PC-3 (cell line): ENCODE results near the gene RAB14. TPM values are rescaled to one million over a fixed set of nuclear protein-coding genes. Genes with fewer than 3 reads are reported as not detected.

Experiments
- ATAC-seq: fragments of 200-7000 bp; cut with Tn5 transposase; 2 replicates; pipeline ENCODE4 v1.9.1; 2020; ENCODE audit warnings: mild to moderate bottlenecking, moderate library complexity
- BruUV-seq: library from RNA; stranded (reverse); fragments of 400-500 nt; replicated peaks from 2 replicates; lab custom pipeline; 2021; lab: Mats Ljungman, UMichigan
- CTCF ChIA-PET: fragments of 300-600 bp; sonication (Branson Sonifier 250); formaldehyde crosslinking; loops from one replicate; lab custom pipeline; 2022; ENCODE audit warnings: antibody characterized with exemption; lab: Charles Lee
- POLR2A ChIA-PET: fragments of 300-600 bp; sonication (Branson Sonifier 250); formaldehyde crosslinking; loops from one replicate; lab custom pipeline; 2022; ENCODE audit warnings: antibody characterized with exemption; ENCODE audit not compliant: unreplicated experiment; lab: Charles Lee
- DNase-seq: peaks from one replicate; pipeline ENCODE4 v3.0.0-alpha.2; 2015
- H2AFZ ChIP-seq: fragments of 300-600 bp; sonication (generic); 2 replicates; pipeline ENCODE4 v1.6.0; 2016; ENCODE audit warnings: antibody characterized with exemption, low read length
- H3F3A ChIP-seq: fragments of 300-600 bp; sonication (generic); one replicate; pipeline ENCODE4 v1.6.0; 2017; ENCODE audit warnings: antibody characterized with exemption, low read length, control low read depth, mild to moderate bottlenecking; ENCODE audit not compliant: unreplicated experiment
- H3K27ac ChIP-seq: fragments of 300-600 bp; sonication (generic); 2 replicates; pipeline ENCODE4 v1.5.1; 2016; ENCODE audit warnings: mild to moderate bottlenecking, low read length
- H3K27me3 ChIP-seq: fragments of 300-600 bp; sonication (generic); 2 replicates; pipeline ENCODE4 v1.6.1; 2016; ENCODE audit warnings: low read length, mixed read lengths
- H3K36me3 ChIP-seq: fragments of 300-600 bp; sonication (generic); 2 replicates; pipeline ENCODE4 v1.6.1; 2016; ENCODE audit warnings: low read depth, mixed run types, low read length, mixed read lengths
- H3K4me1 ChIP-seq: fragments of 300-600 bp; sonication (generic); 2 replicates; pipeline ENCODE4 v1.5.1; 2016; ENCODE audit warnings: low read length; ENCODE audit not compliant: insufficient read depth
- H3K4me2 ChIP-seq: fragments of 300-600 bp; sonication (generic); 2 replicates; pipeline ENCODE4 v1.6.0; 2016; ENCODE audit warnings: low read length
- H3K4me3 ChIP-seq: fragments of 300-600 bp; sonication (generic); 2 replicates; pipeline ENCODE4 v1.5.1; 2016; ENCODE audit warnings: mild to moderate bottlenecking, low read length, mixed read lengths
- H3K79me2 ChIP-seq: fragments of 300-600 bp; sonication (generic); 2 replicates; pipeline ENCODE4 v1.6.1; 2017; ENCODE audit warnings: low read length, mixed read lengths
- H3K9ac ChIP-seq: fragments of 300-600 bp; sonication (generic); 2 replicates; pipeline ENCODE4 v1.6.0; 2016; ENCODE audit warnings: mild to moderate bottlenecking, low read length
- H3K9me2 ChIP-seq: fragments of 300-600 bp; sonication (generic); replicated peaks from 2 replicates; pipeline ENCODE4 v1.6.1; 2016; ENCODE audit warnings: mixed run types, low read length, mixed read lengths
- H3K9me3 ChIP-seq: fragments of 300-600 bp; sonication (generic); 2 replicates; pipeline ENCODE4 v1.6.1; 2016; ENCODE audit warnings: low read length, mixed read lengths
- H4K20me1 ChIP-seq: fragments of 300-600 bp; sonication (generic); 2 replicates; pipeline ENCODE4 v1.6.1; 2016; ENCODE audit warnings: low read length, mixed read lengths
- CTCF ChIP-seq: fragments of 300-600 bp; sonication (generic); conservative IDR thresholded peaks from 2 replicates; pipeline ENCODE4 v1.5.1; 2017; ENCODE audit warnings: antibody characterized with exemption, low read depth, mild to moderate bottlenecking, low read length
- EZH2 ChIP-seq: fragments of 300-600 bp; sonication (generic); IDR thresholded peaks from one replicate; pipeline ENCODE4 v1.6.1; 2017; ENCODE audit warnings: antibody characterized with exemption, mild to moderate bottlenecking, low read length; ENCODE audit not compliant: unreplicated experiment
- EZH2phosphoT487 ChIP-seq: fragments of 300-600 bp; sonication (generic); IDR thresholded peaks from 2 replicates; pipeline ENCODE4 v1.6.1; 2018; ENCODE audit warnings: mild to moderate bottlenecking, antibody characterized with exemption, low read length, borderline replicate concordance
- intact Hi-C: fragments of 100-400 bp; cut with micrococcal nuclease; formaldehyde crosslinking; loops from 2 replicates; pipeline ENCODE4 v1.9.0; 2023
- total RNA-seq: library from RNA; depleted of rRNA; stranded (reverse); fragments of >200 nt; gene quantifications from 2 replicates; pipeline ENCODE4 v1.2.3, GENCODE V29; 2014

RAB14 gene
- total RNA-seq, 1 experiment from 2014 or later: 13.8 TPM

DNA sequence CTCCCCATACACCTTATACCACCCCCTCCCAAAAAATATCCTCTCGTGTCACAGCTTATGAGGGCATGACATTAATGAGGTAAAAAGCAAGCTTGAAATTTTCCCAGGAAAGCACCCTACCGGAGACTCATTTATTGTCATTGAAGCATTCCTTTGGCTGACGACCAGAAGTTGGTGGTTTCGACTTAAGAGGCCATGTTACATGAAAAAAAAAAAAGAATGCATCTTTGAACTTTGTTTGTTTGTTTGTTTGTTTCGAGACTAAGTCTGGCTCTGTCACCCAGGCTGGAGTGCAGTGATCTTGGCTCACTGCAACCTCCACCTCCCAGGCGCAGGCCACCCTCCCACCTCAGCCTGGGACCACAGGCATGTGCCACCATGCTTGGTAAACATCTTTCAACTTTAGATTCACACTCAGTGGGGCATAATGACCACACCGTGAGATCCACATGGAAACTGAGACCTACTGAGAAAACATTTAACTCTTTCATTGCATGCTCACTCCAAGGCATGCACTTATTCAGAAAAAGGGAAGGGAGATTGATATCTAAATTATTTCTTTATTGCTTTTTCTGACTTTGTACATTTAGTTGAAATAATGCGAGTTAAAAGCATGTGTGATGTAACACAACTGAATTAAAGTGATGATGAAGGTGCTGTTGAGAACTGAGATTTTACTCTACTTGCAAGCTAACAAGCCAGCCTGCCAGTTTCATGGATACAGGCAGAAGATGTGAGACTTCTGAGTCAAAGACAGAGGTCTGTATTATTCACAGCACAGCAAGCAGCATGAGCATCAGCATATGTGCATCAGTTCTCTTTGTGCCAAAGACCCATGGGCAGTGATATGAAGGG, 5.1 kb upstream of the RAB14 start:
- TF ChIP-seq CTCF (no peak), EZH2phosphoT487 (no peak)
- H3K27ac ChIP-seq: no peak overlapping the region
- H3K27me3 ChIP-seq: no peaks in the 10 kb centered on the region
- no peaks in the 10 kb centered on the region; the same call in 1 of the 2 replicates for H3K4me1 ChIP-seq
- no peaks in the 10 kb centered on the region for H3K9me2 ChIP-seq
- DNase-seq (no peak), ATAC-seq (no peak)
- ChIA-PET POLR2A (interaction anchor here (0.6 kb wide), 1 partner anchor 219 kb away, joined by 4 read pairs; no protein-coding TSS in a partner anchor), CTCF (no interaction called here)
- no TSS peak for BruUV-seq
- no peak overlapping the region for H2AFZ ChIP-seq
- H3K4me2 ChIP-seq: no peak overlapping the region
- H3K36me3 ChIP-seq: no peaks in the 10 kb centered on the region
- H3K9me3 ChIP-seq: no peaks in the 10 kb centered on the region
- H4K20me1 ChIP-seq: no peaks in the 10 kb centered on the region
- H3F3A ChIP-seq: no peaks in the 10 kb centered on the region
- no peak overlapping the region for H3K4me3 ChIP-seq
- H3K9ac ChIP-seq: no peak overlapping the region
- H3K79me2 ChIP-seq: peaks cover 5% of the 10 kb centered on the region; the same call in 1 of the 2 replicates
- intact Hi-C loops: no loop called here

GRCh38 chr9:121204611-121205010, 2.9 kb upstream of the RAB14 start:
- DNase-seq (no peak), ATAC-seq (no peak)
- H3K4me3 ChIP-seq: no peak overlapping the region
- TF ChIP-seq CTCF (no peak), EZH2phosphoT487 (no peak), EZH2 (no peak)
- H3K9me2 ChIP-seq: no peaks in the 10 kb centered on the region
- H3K4me1 ChIP-seq: no peaks in the 10 kb centered on the region; the same call in 1 of the 2 replicates
- H4K20me1 ChIP-seq: peaks cover 15% of the 10 kb centered on the region
- CTCF ChIA-PET: no interaction called here
- no peak overlapping the region for H3K4me2 ChIP-seq
- no peaks in the 10 kb centered on the region for H3K9me3 ChIP-seq
- POLR2A ChIA-PET: no interaction called here
- no TSS peak for BruUV-seq
- no peak overlapping the region for H3K27ac ChIP-seq
- H3K9ac ChIP-seq: no peak overlapping the region
- H3K36me3 ChIP-seq: no peaks in the 10 kb centered on the region
- peaks cover 26% of the 10 kb centered on the region for H3K79me2 ChIP-seq
- H3K27me3 ChIP-seq: no peaks in the 10 kb centered on the region
- no peaks in the 10 kb centered on the region for H3F3A ChIP-seq
- intact Hi-C loops: no loop called here
- no peak overlapping the region for H2AFZ ChIP-seq

- Histone ChIP-seq H3K9me3 (no peaks in the 10 kb centered on the region), H3K4me3 (no peak overlapping the region), H3K4me1 (peaks cover 5% of the 10 kb centered on the region), H2AFZ (no peak overlapping the region), H3K27ac (no peak overlapping the region), H4K20me1 (peaks cover 20% of the 10 kb centered on the region), H3F3A (no peaks in the 10 kb centered on the region), H3K79me2 (peaks cover 31% of the 10 kb centered on the region), H3K4me2 (no peak overlapping the region), H3K9ac (no peak overlapping the region), H3K27me3 (no peaks in the 10 kb centered on the region), H3K9me2 (no peaks in the 10 kb centered on the region), H3K36me3 (no peaks in the 10 kb centered on the region)
- no peak for ATAC-seq
- no peak for DNase-seq
- ChIA-PET CTCF (no interaction called here), POLR2A (no interaction called here)
- no TSS peak for BruUV-seq
- intact Hi-C loops: no loop called here
- TF ChIP-seq EZH2 (no peak), CTCF (no peak), EZH2phosphoT487 (no peak)
Observed at GRCh38 chr9:121204121-121204520, 2.5 kb upstream of the RAB14 start.
